HepG2 (cell line): ENCODE results near the gene PLEKHH3. TPM values are rescaled to one million over a fixed set of nuclear protein-coding genes. Genes with fewer than 3 reads are reported as not detected.
A peak's percentile ranks its signal among the peaks of the same experiment; 100 is the strongest.
"Not testable (repeated sequence)": the region's sequence is repeated elsewhere in the genome, so short reads cannot be mapped to it uniquely, and the experiment has no call there.

Source experiments
- ATAC-seq: fragments of 200-7000 bp; cut with Tn5 transposase; 3 replicates; pipeline ENCODE4 v1.9.1; 2020; ENCODE audit warnings: mild to moderate bottlenecking, moderate library complexity
- BruUV-seq: library from RNA; stranded (reverse); fragments of 400-500 nt; replicated peaks from 2 replicates; lab custom pipeline; 2021; lab: Mats Ljungman, UMichigan
- CTCF ChIA-PET: fragments of 300-600 bp; formaldehyde crosslinking; extraction: SDS; loops from one replicate; lab custom pipeline; 2021; ENCODE audit warnings: low total read pairs, inconsistent platforms, low intra/inter-chr PET ratio; lab: Yijun Ruan, JAX
- POLR2A ChIA-PET: fragments of 350-600 bp; sonication (Branson Sonifier 250); formaldehyde crosslinking; loops from one replicate; lab custom pipeline; 2020; ENCODE audit warnings: antibody characterized with exemption, inconsistent platforms; lab: Yijun Ruan, JAX
- DNase-seq: peaks from one replicate; pipeline ENCODE4 v3.0.0-alpha.2; 2015; ENCODE audit warnings: low spot score
- FAIRE-seq: peaks from 3 replicates; lab custom pipeline; 2011; peaks lifted over from hg19 to GRCh38; lab: Jason Lieb, UNC
- H2AFZ ChIP-seq: one replicate; pipeline ENCODE4 v1.6.1; 2011; ENCODE audit warnings: low read length, inconsistent platforms
- H3K27ac ChIP-seq: fragments of 300-600 bp; 3 replicates; pipeline ENCODE4 v1.8.0; 2011; ENCODE audit warnings: mixed run types, mild to moderate bottlenecking, mixed read lengths, low read length, inconsistent platforms; ENCODE audit not compliant: insufficient read depth; ENCODE audit errors: extremely low read length
- H3K27me3 ChIP-seq, 2 experiments: fragments of 200-600 bp in 1 of 2; 2 replicates in 1 of 2; 3 replicates in 1 of 2; pipeline versions ENCODE4 v1.6.0 to v1.8.0; 2011; ENCODE audit warnings: low read length in 2 of 2, mild to moderate bottlenecking in 2 of 2, moderate library complexity in 2 of 2, inconsistent platforms in 1 of 2; ENCODE audit not compliant: insufficient read depth in 2 of 2, control insufficient read depth in 1 of 2
- H3K36me3 ChIP-seq, 2 experiments: fragments of 200-600 bp in 1 of 2; replicated peaks in 1 of 2; 2 replicates in 1 of 2; 3 replicates in 1 of 2; pipeline versions ENCODE4 v1.5.1 to v1.8.0; 2011; ENCODE audit warnings: low read length in 2 of 2, inconsistent platforms in 1 of 2; ENCODE audit not compliant: insufficient read depth in 2 of 2, control insufficient read depth in 1 of 2
- H3K4me1 ChIP-seq: 2 replicates; pipeline ENCODE4 v1.5.1; 2012; ENCODE audit warnings: low read length, inconsistent platforms; ENCODE audit not compliant: insufficient read depth
- H3K4me2 ChIP-seq: 2 replicates; pipeline ENCODE4 v1.6.0; 2011; ENCODE audit warnings: low read depth, low read length, inconsistent platforms
- H3K4me3 ChIP-seq, 3 experiments: fragments of 200-600 bp in 1 of 3; sonication (generic), shearing (Covaris generic) in 1 of 3; replicated peaks in 1 of 3; 2 replicates each; pipeline ENCODE4 v1.5.1; 2011 to 2016; ENCODE audit warnings: low read length in 3 of 3, inconsistent platforms in 2 of 3, low read depth in 2 of 3, mild to moderate bottlenecking in 2 of 3, control low read depth in 1 of 3, mixed read lengths in 1 of 3; ENCODE audit not compliant: insufficient read depth in 1 of 3
- H3K79me2 ChIP-seq: one replicate; pipeline ENCODE4 v1.6.1; 2011; ENCODE audit warnings: low read length, inconsistent platforms; ENCODE audit not compliant: insufficient read depth
- H3K9ac ChIP-seq: 2 replicates; pipeline ENCODE4 v1.6.0; 2011; ENCODE audit warnings: mild to moderate bottlenecking, low read depth, low read length, inconsistent platforms; ENCODE audit not compliant: insufficient read depth
- H3K9me3 ChIP-seq: 2 replicates; pipeline ENCODE4 v1.5.1; 2012; ENCODE audit warnings: mild to moderate bottlenecking, low read length
- H4K20me1 ChIP-seq: 2 replicates; pipeline ENCODE4 v1.6.0; 2011; ENCODE audit warnings: inconsistent platforms, mild to moderate bottlenecking, low read length, moderate library complexity; ENCODE audit not compliant: insufficient read depth
- HNF4A ChIP-seq: sonication (generic); formaldehyde crosslinking; IDR thresholded peaks from 2 replicates; pipeline ENCODE4 v1.4.0; 2020; ENCODE audit warnings: missing genetic modification reagents
- NR2F6 ChIP-seq, 2 experiments: IDR thresholded peaks; 2 replicates each; pipeline ENCODE4 v1.6.1; 2016; ENCODE audit warnings: antibody characterized with exemption in 1 of 2, mild to moderate bottlenecking in 1 of 2
- RARA ChIP-seq: IDR thresholded peaks from 2 replicates; pipeline ENCODE4 v1.6.1; 2016; ENCODE audit warnings: missing genetic modification reagents, missing compliant biosample characterization
- RXRA ChIP-seq: sonication (generic); formaldehyde crosslinking; IDR thresholded peaks from 2 replicates; pipeline ENCODE4 v1.5.1; 2020; ENCODE audit warnings: missing genetic modification reagents
- RXRB ChIP-seq: IDR thresholded peaks from 2 replicates; pipeline ENCODE4 v1.6.1; 2016; ENCODE audit warnings: borderline replicate concordance, missing genetic modification reagents, missing compliant biosample characterization
- ZMYM3 ChIP-seq: sonication (generic); formaldehyde crosslinking; IDR thresholded peaks from 2 replicates; pipeline ENCODE4 v1.5.1; 2020; ENCODE audit warnings: mild to moderate bottlenecking, missing genetic modification reagents
- ZNF460 ChIP-seq: sonication (generic); formaldehyde crosslinking; IDR thresholded peaks from 2 replicates; pipeline ENCODE4 v1.5.1; 2020; ENCODE audit warnings: missing genetic modification reagents, mild to moderate bottlenecking, borderline replicate concordance
- ZNF788 ChIP-seq: sonication (generic); formaldehyde crosslinking; IDR thresholded peaks from 2 replicates; pipeline ENCODE4 v1.5.0; 2020; ENCODE audit warnings: mild to moderate bottlenecking, missing genetic modification reagents, borderline replicate concordance
- WGBS: methylation state at CpG from one replicate; pipeline ENCODE4 v1.1.6; 2017; ENCODE audit warnings: low lambda C conversion rate; 5-methylcytosine and 5-hydroxymethylcytosine counted together
- in situ Hi-C: cut with HindIII; loops from 2 replicates; pipeline ENCODE4 v1.10.0; 2017; ENCODE audit warnings: low pct_unique_long_range_greater_than_20kb; ENCODE audit not compliant: extremely low pct_ligation_motif_present
- intact Hi-C: fragments of 100-400 bp; cut with micrococcal nuclease; formaldehyde crosslinking; loops from one replicate; pipeline ENCODE4 v1.10.0; 2022; ENCODE audit not compliant: unreplicated experiment
- polyA plus RNA-seq, 8 experiments: library from polyadenylated mRNA; depleted of rRNA in 3 of 8; stranded (reverse) in 7 of 8; unstranded in 1 of 8; fragments of >200 nt; fragmentation: Illumina TruSeq in 4 of 8; extraction: Trizol in 4 of 8; gene quantifications; 2 replicates each; pipeline versions ENCODE4 v1.2.1 to v1.2.3, GENCODE V29; 2011 to 2016; ENCODE audit warnings: low read depth in 4 of 8, missing spikeins in 1 of 8, mixed read lengths in 1 of 8; ENCODE audit not compliant: insufficient read depth in 1 of 8
- total RNA-seq, 5 experiments: library from RNA; depleted of rRNA; stranded (reverse); fragments of >200 nt; fragmentation: Illumina TruSeq; extraction: Trizol; gene quantifications; 2 replicates each; pipeline ENCODE4 v1.2.3, GENCODE V29; 2016; ENCODE audit warnings: low read depth in 1 of 5
- TF ChIP-seq, protein P1 (sequence below): sonication (generic); formaldehyde crosslinking; IDR thresholded peaks from 2 replicates; pipeline ENCODE4 v1.8.1; 2022; ENCODE audit warnings: low read depth, mild to moderate bottlenecking, missing genetic modification reagents
- TF ChIP-seq, protein P2 (sequence below): sonication (generic); formaldehyde crosslinking; IDR thresholded peaks from 2 replicates; pipeline ENCODE4 v1.4.0; 2020; ENCODE audit warnings: missing genetic modification reagents, borderline replicate concordance

Gene PLEKHH3
- total and polyA plus RNA-seq, 2 of the 13 experiments (the other 11 are each of a cell fraction or from before 2014, with no cell fraction given) = 6.0 to 19.9 TPM

DNA sequence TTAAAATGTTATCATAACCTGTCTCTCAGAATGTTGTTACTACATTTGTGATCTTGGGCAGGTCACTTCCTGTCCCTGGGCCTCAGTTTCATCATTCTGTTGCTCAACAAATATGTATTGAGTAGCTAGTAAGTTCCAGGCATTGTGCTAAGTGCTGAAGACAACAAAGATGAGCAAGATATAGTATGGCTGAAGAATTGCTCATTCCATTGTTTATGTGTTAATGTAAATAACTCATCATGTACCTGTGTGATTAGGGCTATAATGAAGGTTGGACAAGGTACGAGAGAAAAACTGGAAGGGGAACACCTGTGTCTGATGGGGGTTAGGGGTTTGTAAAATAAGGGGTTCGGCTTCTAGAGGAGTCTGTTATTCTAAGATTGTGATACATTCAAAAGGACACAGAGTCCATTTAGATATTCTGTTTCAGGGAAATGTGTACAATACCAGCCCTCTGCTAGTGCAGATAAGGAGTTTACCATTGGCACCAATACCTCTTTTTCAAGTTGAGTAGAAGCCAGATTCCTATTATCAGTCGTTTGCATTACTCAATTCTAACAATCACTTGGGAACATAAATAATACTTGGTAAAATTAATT lies 47.3 kb downstream of the PLEKHH3 start (continued):
- TF ChIP-seq, protein P1, sequence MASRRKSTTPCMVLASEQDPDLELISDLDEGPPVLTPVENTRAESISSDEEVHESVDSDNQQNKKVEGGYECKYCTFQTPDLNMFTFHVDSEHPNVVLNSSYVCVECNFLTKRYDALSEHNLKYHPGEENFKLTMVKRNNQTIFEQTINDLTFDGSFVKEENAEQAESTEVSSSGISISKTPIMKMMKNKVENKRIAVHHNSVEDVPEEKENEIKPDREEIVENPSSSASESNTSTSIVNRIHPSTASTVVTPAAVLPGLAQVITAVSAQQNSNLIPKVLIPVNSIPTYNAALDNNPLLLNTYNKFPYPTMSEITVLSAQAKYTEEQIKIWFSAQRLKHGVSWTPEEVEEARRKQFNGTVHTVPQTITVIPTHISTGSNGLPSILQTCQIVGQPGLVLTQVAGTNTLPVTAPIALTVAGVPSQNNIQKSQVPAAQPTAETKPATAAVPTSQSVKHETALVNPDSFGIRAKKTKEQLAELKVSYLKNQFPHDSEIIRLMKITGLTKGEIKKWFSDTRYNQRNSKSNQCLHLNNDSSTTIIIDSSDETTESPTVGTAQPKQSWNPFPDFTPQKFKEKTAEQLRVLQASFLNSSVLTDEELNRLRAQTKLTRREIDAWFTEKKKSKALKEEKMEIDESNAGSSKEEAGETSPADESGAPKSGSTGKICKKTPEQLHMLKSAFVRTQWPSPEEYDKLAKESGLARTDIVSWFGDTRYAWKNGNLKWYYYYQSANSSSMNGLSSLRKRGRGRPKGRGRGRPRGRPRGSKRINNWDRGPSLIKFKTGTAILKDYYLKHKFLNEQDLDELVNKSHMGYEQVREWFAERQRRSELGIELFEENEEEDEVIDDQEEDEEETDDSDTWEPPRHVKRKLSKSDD (CRISPR knock-in tag) = no peak

DNA sequence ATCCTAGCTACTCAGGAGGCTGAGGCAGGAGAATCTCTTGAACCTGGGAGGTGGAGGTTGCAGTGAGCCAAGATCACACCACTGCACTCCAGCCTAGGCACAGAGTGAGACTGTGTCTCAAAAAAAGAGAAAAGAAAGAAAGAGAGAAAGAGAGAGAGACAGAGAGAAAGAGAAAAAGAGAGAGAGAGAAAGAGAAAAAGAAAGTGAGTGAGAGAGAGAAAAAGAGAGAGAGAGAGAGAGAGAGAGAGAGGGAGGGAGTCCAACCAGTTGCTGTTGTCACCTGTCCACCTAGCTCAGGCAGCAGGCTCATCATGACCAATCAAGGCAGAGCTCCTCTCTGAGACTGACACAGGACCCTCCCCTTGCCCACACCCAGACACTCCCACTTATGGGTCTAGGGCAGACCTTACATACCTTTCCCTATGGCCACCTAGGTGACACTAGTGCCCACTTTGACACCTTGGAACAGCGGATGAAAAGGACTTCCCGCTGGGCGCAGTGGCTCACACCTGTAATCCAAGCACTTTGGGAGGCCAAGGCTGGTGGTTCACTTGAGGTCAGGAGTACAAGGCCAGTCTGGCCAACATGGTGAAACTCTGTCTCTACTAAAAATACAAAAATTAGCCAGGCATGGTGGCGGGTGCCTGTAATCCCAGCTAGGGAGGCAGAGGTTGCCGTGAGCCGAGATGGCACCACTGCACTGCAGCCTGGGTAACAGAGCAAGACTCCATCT lies 49.6 kb downstream of the PLEKHH3 start:
- WGBS = 47% methylated on average over 6 of the region's 6 CpGs
- not testable (repeated sequence) for H3K4me2 ChIP-seq; BruUV-seq; H3K27ac ChIP-seq; FAIRE-seq; TF ChIP-seq NR2F6 (IDR thresholded peaks at IDR 0.05)
- peaks cover 12% of the 10 kb centered on the region for H3K4me1 ChIP-seq
- TF ChIP-seq HNF4A (CRISPR knock-in tag) = peak; percentile 57
- 0 out of 2 replicates have a peak, but pooled peaks have one; percentile 34 for TF ChIP-seq RXRB (CRISPR knock-in tag)
- peak; percentile 76; the same call in 1 of the 2 replicates for TF ChIP-seq RXRA (CRISPR knock-in tag)
- TF ChIP-seq RARA (CRISPR knock-in tag) = peak; percentile 34; the same call in 1 of the 2 replicates
- 0 out of 2 replicates have a peak, but pooled peaks have one; percentile 25 for TF ChIP-seq ZNF788 (CRISPR knock-in tag)
- peak; percentile 74 for TF ChIP-seq ZNF460 (CRISPR knock-in tag)
- peak; percentile 28; the same call in 1 of the 2 replicates for TF ChIP-seq NR2F6 (CRISPR knock-in tag; IDR thresholded peaks at IDR 0.05)
- TF ChIP-seq ZMYM3 (CRISPR knock-in tag) = peak; percentile 18; the same call in 1 of the 2 replicates
- TF ChIP-seq, protein P2, sequence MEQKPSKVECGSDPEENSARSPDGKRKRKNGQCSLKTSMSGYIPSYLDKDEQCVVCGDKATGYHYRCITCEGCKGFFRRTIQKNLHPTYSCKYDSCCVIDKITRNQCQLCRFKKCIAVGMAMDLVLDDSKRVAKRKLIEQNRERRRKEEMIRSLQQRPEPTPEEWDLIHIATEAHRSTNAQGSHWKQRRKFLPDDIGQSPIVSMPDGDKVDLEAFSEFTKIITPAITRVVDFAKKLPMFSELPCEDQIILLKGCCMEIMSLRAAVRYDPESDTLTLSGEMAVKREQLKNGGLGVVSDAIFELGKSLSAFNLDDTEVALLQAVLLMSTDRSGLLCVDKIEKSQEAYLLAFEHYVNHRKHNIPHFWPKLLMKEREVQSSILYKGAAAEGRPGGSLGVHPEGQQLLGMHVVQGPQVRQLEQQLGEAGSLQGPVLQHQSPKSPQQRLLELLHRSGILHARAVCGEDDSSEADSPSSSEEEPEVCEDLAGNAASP (CRISPR knock-in tag) = peak; percentile 87; the same call in 1 of the 2 replicates
- TF ChIP-seq, all 625 proteins: peak for 9; not testable (repeated sequence) for 616
- POLR2A ChIA-PET = interaction anchor here (0.9 to 1.0 kb wide), 2 partner anchors 18 to 22 kb away, joined by 3 read pairs; partner anchors contain the start of genes RETREG3 and TUBG1
- H4K20me1 ChIP-seq, H3K9me3 ChIP-seq, H3K36me3 ChIP-seq, in situ Hi-C loops, DNase-seq, H3K79me2 ChIP-seq, H3K27me3 ChIP-seq, intact Hi-C loops, H3K9ac ChIP-seq, CTCF ChIA-PET, H2AFZ ChIP-seq, H3K4me3 ChIP-seq: not testable (repeated sequence)
- peak; percentile 64 for ATAC-seq
